ENCODE results near the gene PAX7. TPM values are rescaled to one million over a fixed set of nuclear protein-coding genes. Genes with fewer than 3 reads are reported as not detected.

The PAX7 gene
- total RNA-seq (2014; rRNA removed; shearing (Covaris generic)): not detected in 2 replicates

GRCh38 chr1:18630511-18631495 lies at the start of gene PAX7:
Gene PAX7 (plus strand): TSS chr1:18630846. CDS start chr1:18631604, 758 bp downstream.

Small RNA genes within 50 kb of the gene (small RNA-seq; reads per million reads assigned to genes)
- gene AL031737.1: not detected

Other genes with a start within 250 kb of the PAX7 start
- 0.03 and 0.08 TPM in 2 replicates for gene KLHDC7A, start 149.9 kb upstream of the PAX7 start, total RNA-seq (2014; rRNA removed; shearing (Covaris generic))
- gene TAS1R2, start 228.8 kb downstream of the PAX7 start, total RNA-seq (2014; rRNA removed; shearing (Covaris generic)): not detected in 2 replicates